ENCODE results near the gene PDZD4.

The PDZD4 gene

GRCh38 chrX:153827016-153827415, 3.3 kb downstream of the PDZD4 start:
- Histone ChIP-seq H3K36me3 (replicated peaks; ENCODE audit: low read depth, low read length) (no peaks in the 10 kb centered on the region), H4K20me1 (ENCODE audit: insufficient read depth, low read length) (no peaks in the 10 kb centered on the region), H3K9ac (ENCODE audit: low read length) (no peak overlapping the region), H3K4me3 (ENCODE audit: low read length) (no peak overlapping the region), H3K27me3 (ENCODE audit: low read depth, low read length) (peaks cover 6% of the 10 kb centered on the region; the same call in 1 of the 2 replicates), H3K4me1 (ENCODE audit: low read length) (no peaks in the 10 kb centered on the region), H3K4me2 (ENCODE audit: low read length) (no peak overlapping the region), H2AFZ (ENCODE audit: low read depth, low read length) (no peak overlapping the region), H3K9me3 (ENCODE audit: insufficient read depth, low read length) (no peaks in the 10 kb centered on the region), H3K79me2 (ENCODE audit: low read length) (no peaks in the 10 kb centered on the region), H3K27ac (ENCODE audit: low read length) (no peak overlapping the region)
- no peak for TF ChIP-seq EZH2phosphoT487 (IDR thresholded peaks at IDR 0.05; ENCODE audit: low read depth)
- TF ChIP-seq, protein P1, sequence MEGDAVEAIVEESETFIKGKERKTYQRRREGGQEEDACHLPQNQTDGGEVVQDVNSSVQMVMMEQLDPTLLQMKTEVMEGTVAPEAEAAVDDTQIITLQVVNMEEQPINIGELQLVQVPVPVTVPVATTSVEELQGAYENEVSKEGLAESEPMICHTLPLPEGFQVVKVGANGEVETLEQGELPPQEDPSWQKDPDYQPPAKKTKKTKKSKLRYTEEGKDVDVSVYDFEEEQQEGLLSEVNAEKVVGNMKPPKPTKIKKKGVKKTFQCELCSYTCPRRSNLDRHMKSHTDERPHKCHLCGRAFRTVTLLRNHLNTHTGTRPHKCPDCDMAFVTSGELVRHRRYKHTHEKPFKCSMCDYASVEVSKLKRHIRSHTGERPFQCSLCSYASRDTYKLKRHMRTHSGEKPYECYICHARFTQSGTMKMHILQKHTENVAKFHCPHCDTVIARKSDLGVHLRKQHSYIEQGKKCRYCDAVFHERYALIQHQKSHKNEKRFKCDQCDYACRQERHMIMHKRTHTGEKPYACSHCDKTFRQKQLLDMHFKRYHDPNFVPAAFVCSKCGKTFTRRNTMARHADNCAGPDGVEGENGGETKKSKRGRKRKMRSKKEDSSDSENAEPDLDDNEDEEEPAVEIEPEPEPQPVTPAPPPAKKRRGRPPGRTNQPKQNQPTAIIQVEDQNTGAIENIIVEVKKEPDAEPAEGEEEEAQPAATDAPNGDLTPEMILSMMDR (IDR thresholded peaks at IDR 0.05; ENCODE audit: low read depth, low read length) = no peak

DNA sequence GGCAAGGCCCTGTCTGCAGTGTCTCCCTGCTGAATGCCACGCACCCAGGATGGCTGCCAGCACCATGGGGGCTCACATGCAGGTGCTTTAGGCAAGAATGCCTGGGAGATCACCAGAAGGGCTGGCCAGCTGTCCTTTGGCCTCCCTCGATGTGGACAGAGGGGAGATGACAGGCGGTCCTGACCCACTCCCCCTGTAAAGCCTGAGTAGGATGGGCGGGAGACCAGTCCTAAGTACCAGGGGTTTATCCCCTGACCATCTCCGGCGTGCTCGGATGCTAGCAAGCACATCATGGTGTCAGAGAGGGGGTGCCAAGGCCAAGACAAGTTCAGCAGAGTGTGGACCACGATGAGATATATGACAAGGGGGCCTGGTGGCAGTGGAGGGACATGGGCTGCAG, 5.3 kb downstream of the PDZD4 start:
- no peak overlapping the region for H3K4me3 ChIP-seq (ENCODE audit: low read length)
- no peaks in the 10 kb centered on the region for H4K20me1 ChIP-seq (ENCODE audit: insufficient read depth, low read length)
- H3K36me3 ChIP-seq (replicated peaks; ENCODE audit: low read depth, low read length) = no peaks in the 10 kb centered on the region
- H3K9ac ChIP-seq (ENCODE audit: low read length) = no peak overlapping the region
- no peaks in the 10 kb centered on the region for H3K9me3 ChIP-seq (ENCODE audit: insufficient read depth, low read length)
- peaks cover 6% of the 10 kb centered on the region; the same call in 1 of the 2 replicates for H3K27me3 ChIP-seq (ENCODE audit: low read depth, low read length)
- H3K79me2 ChIP-seq (ENCODE audit: low read length) = no peaks in the 10 kb centered on the region
- TF ChIP-seq, protein P1 (IDR thresholded peaks at IDR 0.05; ENCODE audit: low read depth, low read length) = no peak
- TF ChIP-seq EZH2phosphoT487 (IDR thresholded peaks at IDR 0.05; ENCODE audit: low read depth) = no peak
- peaks cover 12% of the 10 kb centered on the region for H3K4me1 ChIP-seq (ENCODE audit: low read length)
- no peak overlapping the region for H2AFZ ChIP-seq (ENCODE audit: low read depth, low read length)
- H3K27ac ChIP-seq (ENCODE audit: low read length) = no peak overlapping the region
- H3K4me2 ChIP-seq (ENCODE audit: low read length) = no peak overlapping the region

DNA sequence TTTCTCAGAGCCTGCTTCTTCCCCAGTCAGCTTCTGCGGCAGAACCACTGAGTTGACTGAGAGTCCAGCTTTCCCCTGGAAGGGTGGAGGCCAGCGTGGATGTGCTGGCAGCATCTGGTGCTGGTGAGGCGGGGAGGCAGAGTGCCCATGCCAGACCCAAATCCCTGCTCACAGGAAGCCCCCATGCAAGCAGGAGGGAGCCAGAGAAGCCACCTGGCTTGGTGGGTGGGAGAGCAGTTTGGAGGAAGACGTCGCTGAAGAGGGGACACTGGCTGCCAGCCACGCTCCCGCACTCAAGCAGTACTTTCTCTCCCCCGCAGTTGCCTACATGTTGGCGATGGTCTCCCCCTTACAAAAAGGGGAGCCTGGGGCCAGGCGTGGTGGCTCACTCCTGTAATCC, 6.0 kb downstream of the PDZD4 start:
- Histone ChIP-seq H3K36me3 (replicated peaks; ENCODE audit: low read depth, low read length) (no peaks in the 10 kb centered on the region), H3K4me3 (ENCODE audit: low read length) (no peak overlapping the region), H3K27me3 (ENCODE audit: low read depth, low read length) (peaks cover 6% of the 10 kb centered on the region), H3K4me1 (ENCODE audit: low read length) (peaks cover 12% of the 10 kb centered on the region), H3K9ac (ENCODE audit: low read length) (no peak overlapping the region), H3K27ac (ENCODE audit: low read length) (no peak overlapping the region), H3K9me3 (ENCODE audit: insufficient read depth, low read length) (no peaks in the 10 kb centered on the region), H4K20me1 (ENCODE audit: insufficient read depth, low read length) (no peaks in the 10 kb centered on the region), H3K4me2 (ENCODE audit: low read length) (no peak overlapping the region), H3K79me2 (ENCODE audit: low read length) (no peaks in the 10 kb centered on the region), H2AFZ (ENCODE audit: low read depth, low read length) (no peak overlapping the region)
- TF ChIP-seq, protein P1 (IDR thresholded peaks at IDR 0.05; ENCODE audit: low read depth, low read length) = no peak
- TF ChIP-seq EZH2phosphoT487 (IDR thresholded peaks at IDR 0.05; ENCODE audit: low read depth) = no peak

DNA sequence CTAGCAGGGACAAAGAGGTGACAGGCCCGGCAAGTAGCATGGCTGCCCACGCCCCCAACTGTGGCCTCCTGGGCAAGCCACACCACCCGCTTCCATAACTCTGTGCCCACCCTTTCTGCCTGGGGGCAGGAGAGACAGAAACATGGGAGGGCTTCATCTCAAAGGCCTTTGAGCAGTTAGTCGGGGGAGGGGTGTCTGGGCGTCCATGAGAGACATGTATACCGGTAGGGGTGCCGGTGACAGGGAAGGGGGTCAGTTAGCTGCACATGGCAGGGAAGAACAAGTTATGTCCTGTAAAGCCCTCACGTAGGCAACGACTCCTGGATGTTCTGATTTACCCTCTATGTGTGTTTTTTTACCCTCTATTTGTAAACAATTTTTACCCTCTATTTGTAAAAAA, 9.3 kb downstream of the PDZD4 start:
- H3K4me3 ChIP-seq (ENCODE audit: low read length) = peak overlapping the region; percentile 51
- no peak overlapping the region for H3K27ac ChIP-seq (ENCODE audit: low read length)
- no peaks in the 10 kb centered on the region for H3K36me3 ChIP-seq (replicated peaks; ENCODE audit: low read depth, low read length)
- H3K9ac ChIP-seq (ENCODE audit: low read length) = no peak overlapping the region
- no peaks in the 10 kb centered on the region for H3K79me2 ChIP-seq (ENCODE audit: low read length)
- H3K27me3 ChIP-seq (ENCODE audit: low read depth, low read length) = peaks cover 6% of the 10 kb centered on the region
- H2AFZ ChIP-seq (ENCODE audit: low read depth, low read length) = peak overlapping the region; percentile 71; the same call in 1 of the 2 replicates
- peaks cover 12% of the 10 kb centered on the region for H3K4me1 ChIP-seq (ENCODE audit: low read length)
- H4K20me1 ChIP-seq (ENCODE audit: insufficient read depth, low read length) = no peaks in the 10 kb centered on the region
- H3K9me3 ChIP-seq (ENCODE audit: insufficient read depth, low read length) = no peaks in the 10 kb centered on the region
- H3K4me2 ChIP-seq (ENCODE audit: low read length) = peak overlapping the region; percentile 65
- TF ChIP-seq, protein P1 (IDR thresholded peaks at IDR 0.05; ENCODE audit: low read depth, low read length) = no peak
- no peak for TF ChIP-seq EZH2phosphoT487 (IDR thresholded peaks at IDR 0.05; ENCODE audit: low read depth)
